Middle frontal gyrus (tissue), 1 donor: ENCODE results near the gene UBE3C.
"Not testable (repeated sequence)": the region's sequence is repeated elsewhere in the genome, so short reads cannot be mapped to it uniquely, and the experiment has no call there.

Experiments used
- DNase-seq: peaks from one replicate; pipeline ENCODE4 v3.0.0-alpha.2; 2015; ENCODE audit warnings: low spot score; ENCODE audit errors: extremely low spot score

UBE3C gene

GRCh38 chr7:157271315-157271990 lies 132.7 kb downstream of the UBE3C start:
- no peak for DNase-seq

- no peak for DNase-seq
Observed at GRCh38 chr7:157271991-157272324, 133.2 kb downstream of the UBE3C start.

DNA sequence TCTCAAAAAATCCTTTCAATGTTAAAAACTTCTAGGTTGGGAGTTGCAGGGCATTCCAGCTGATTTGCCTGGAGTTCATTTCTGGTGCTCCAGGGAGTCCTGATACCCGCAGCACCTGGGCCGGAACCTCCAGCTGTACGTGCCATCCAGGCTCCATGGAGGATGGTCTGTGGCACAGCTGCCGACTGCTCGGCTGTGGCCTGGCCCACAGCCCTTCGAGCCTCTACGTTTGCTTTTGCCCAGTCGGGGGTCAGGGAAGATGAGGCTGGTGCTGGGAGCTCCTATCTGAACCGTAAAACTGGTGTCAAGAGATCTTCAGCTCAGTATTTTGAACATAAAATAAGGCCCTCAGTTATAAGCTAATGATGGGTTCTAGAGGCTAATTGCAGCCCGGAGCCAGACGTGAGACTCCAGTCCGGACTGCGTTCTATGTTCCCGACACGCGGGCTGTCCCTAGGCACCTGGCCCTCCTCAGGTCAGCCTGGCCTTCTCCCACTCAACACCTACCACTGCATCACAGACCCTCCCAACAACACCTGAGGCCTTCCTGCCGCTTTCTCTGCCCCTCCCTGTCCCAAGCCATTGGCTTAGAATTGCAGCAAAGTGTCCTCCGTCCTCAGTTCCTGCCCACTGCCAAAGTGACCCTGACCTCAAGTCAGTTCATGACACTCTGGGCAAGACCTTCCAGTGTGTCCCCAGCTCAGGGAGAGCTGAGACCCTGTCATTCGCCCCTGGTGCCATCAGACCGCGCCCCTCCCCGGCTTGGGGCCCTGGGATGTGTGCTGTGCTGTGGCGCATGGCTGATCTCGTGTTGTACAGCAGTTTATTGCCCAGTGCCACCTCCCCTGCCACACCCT lies 133.9 kb downstream of the UBE3C start:
- no peak for DNase-seq

DNA sequence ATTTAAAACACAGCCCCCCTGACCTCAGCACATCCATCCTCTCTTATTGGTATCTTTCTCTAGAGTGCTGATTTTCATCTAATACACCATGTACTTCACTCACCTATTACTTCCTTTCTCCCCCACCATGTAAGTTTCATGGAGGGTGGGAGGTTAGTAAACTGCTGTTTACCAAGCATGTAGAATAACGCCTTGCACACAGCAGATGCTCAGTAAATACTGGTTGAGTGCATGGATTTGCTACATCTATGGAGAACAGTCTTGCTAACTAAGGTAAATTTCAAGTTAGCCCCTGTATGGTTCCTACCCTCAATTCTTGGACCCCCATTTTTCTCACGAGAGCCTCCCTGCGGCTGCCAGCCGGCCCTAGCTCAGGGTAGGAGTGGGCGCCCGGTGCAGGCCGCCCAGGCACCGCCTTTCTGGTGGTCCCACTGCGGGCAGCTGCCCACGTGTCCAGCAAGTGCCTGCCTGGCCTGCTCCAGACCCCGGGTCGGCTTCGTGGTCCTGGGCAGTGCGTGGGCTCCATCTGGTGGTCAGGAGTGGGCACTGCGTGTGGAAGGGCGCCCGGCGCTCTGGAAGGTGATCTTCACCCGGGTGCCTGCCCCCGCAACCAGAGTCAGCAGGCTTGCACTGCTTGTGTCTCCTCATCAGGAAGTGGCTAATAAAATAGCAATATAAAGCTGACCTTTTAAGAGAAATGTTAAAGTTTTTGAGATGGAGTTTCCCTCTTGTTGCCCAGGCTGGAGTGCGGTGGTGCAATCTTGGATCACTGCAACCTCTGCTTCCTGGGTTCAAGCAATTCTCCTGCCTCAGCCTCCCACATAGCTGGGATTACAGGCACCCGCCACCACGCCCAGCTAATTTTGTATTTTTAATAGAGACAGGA lies 134.7 kb downstream of the UBE3C start:
- no peak for DNase-seq

- not testable (repeated sequence) for DNase-seq
Observed at GRCh38 chr7:157274094-157274634, 135.4 kb downstream of the UBE3C start.

DNA sequence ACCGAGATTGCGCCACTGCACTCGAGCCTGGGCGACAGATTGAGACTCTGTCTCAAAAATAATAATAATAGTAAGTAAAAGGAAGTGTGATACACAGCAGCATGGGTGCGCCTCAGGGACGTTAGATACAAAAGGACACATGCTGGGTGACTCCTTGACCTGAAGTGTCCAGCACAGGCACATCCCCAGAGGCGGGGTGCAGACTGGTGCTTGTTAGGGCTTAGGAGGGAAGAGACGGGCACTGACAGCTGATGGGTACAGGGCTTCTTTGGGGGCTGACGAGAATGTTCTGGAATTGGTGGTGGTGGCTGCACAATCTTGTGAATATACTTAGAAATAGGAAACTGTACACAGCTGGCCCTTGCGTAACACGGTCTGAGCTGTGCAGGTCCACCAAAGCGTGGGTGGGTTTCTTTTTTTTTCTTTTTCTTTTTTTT lies 136.3 kb downstream of the UBE3C start:
- DNase-seq: no peak

GRCh38 chr7:157276091-157276561 lies 137.4 kb downstream of the UBE3C start:
- DNase-seq: no peak

- no peak for DNase-seq
Observed at GRCh38 chr7:157276731-157277562, 138.2 kb downstream of the UBE3C start.

- DNase-seq: not testable (repeated sequence)
Observed at GRCh38 chr7:157277568-157277967, 138.8 kb downstream of the UBE3C start.

GRCh38 chr7:157278167-157278790 lies 139.6 kb downstream of the UBE3C start:
- no peak for DNase-seq

DNA sequence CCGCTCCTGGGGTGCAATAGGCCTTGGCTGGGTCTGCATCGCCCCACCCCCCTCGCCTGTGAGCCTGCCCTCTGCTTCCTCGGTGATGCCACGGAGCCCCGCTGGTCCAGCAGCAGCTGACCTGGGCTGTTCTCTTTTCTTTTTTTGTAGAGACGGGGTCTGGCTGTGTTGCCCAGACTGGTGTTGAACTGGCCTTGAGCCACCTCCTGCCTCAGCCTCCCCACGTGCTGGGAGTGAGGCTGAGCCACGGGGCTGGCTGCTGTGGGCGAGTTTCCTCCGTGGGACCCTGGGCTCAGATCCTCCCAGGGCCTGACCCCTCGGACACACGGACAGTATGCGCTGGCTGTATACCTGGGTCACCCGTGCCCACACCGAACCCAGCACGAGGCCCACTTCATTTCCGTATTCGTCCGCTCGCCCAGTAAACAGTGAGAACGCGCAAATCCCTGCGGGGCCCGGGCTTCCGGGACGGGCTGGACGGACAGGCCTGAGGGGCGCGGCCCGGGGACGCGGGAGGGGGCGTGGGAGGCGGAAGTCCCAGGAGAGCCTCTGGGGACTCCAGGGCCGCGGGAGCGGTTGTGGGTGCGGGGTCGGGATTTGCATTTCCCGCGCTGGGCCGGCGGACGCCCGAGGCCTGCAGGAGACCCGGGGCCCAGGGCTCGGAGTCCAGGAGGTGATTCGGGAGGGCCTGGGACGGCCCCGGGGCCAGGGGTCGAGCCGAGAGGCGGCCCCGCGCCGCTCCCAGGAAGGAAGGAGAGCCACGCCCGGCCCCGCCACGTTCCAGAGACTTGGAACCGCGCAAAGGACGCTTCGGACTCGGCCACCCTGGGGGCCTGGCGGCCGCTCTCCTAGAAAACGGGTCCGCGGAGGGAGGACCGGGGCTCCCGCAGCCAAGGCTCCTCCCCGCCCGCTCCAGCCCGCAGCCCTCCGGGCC lies 140.3 kb downstream of the UBE3C start:
- no peak for DNase-seq

GRCh38 chr7:157279741-157280215 lies 141.1 kb downstream of the UBE3C start:
- no peak for DNase-seq

DNA sequence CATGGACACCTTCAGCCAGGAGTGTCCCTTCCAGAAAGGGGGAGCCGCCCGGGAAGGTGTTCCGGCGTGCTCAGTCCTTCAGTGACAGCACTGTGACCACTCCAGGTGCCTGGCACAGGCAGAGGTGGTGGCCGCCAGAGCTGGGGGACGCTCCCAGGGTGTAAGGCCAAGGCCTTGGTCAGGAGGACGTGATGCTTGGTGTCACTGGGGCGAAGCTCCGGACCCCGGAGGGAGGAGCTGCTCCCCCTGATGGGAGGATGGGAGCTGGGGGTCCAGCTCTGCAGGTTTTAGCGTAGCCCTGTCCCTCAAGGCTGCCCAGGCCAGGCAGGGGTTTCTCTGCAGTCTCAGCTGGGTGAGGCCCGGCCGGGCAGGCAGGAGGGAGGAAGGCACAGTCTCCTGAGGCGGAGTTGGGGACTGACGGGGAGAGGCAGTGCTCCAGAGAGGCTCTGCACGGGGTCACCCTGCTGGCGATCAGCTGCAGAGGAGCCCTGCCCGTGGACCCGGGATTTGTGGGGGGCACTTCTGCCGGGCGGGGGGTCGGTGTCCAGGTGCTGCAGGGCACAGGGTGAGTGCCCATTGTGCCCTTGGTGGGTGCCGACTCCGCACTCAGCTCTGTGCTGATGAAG lies 141.6 kb downstream of the UBE3C start:
- no peak for DNase-seq

- DNase-seq: no peak
Observed at GRCh38 chr7:157281221-157281998, 142.7 kb downstream of the UBE3C start.

GRCh38 chr7:157282141-157282801 lies 143.5 kb downstream of the UBE3C start:
- DNase-seq: no peak

DNA sequence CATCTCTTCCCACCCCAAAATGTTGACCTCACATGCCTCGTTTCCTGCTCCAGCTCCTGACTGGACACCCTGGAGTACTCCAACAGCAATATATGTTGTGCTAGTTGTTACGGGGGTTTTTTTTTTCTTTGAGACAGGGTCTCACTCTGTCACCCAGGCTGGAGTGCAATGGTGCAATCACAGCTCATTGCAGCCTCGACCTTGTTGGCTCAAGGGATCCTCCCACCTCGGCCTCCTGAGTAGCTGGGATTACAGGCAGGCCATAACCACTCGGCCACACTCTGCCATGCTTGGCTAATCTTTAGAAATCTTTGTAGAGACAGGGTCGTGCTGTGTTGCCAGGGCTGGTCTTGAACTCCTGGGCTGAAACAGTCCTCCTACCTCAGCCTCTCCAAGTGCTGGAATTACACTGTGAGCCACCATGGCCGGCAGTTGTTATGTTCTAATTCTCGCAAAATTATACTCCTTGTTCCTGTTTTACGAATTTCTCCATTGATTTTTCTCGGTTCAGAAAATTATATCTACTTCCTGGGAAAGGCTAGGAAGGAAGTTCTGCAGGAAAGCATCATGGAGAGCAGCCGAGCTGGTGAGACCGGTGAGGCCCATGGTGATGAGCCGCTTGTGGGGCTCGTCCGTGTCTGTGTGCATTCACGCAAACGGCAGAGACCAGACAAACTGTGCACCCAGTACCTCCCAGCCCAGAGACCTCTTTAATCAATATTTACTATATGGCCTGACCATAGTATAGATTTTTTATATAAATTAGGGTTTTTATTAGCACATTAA lies 145.7 kb downstream of the UBE3C start:
- no peak for DNase-seq
